HL-60/S4 (cell line): ENCODE measurements around the gene ZBED3.
"Not testable (repeated sequence)": the region's sequence is repeated elsewhere in the genome, so short reads cannot be mapped to it uniquely, and the experiment has no call there.

ENCODE experiments used
- in situ Hi-C: fragments of 300-500 bp; cut with MboI; formaldehyde crosslinking; loops from 2 replicates; pipeline ENCODE4 v1.14.3; 2022; ENCODE audit warnings: low sequenced_read_pairs

ZBED3 gene

GRCh38 chr5:77086689-77087483 lies at the start of gene ZBED3:
TSS of gene ZBED3 (minus strand) at chr5:77087285. CDS start at chr5:77077878, 9,407 bp downstream.
- in situ Hi-C loops: no loop called here

- in situ Hi-C loops: no loop called here
These were observed 46.1 kb upstream of the ZBED3 start for GRCh38 chr5:77133061-77133758.

- in situ Hi-C loops: no loop called here
These were observed 44.3 kb upstream of the ZBED3 start for GRCh38 chr5:77131361-77131760.

- in situ Hi-C loops: no loop called here
These were observed 42.4 kb upstream of the ZBED3 start for GRCh38 chr5:77129391-77129990.

- in situ Hi-C loops: no loop called here
These were observed 41.5 kb upstream of the ZBED3 start for GRCh38 chr5:77128411-77129061.

GRCh38 chr5:77123057-77123456 lies 36.0 kb upstream of the ZBED3 start:
- in situ Hi-C loops: no loop called here

GRCh38 chr5:77120706-77121105 lies 33.6 kb upstream of the ZBED3 start:
- in situ Hi-C loops: no loop called here

GRCh38 chr5:77120086-77120485 lies 33.0 kb upstream of the ZBED3 start:
- in situ Hi-C loops: no loop called here

- in situ Hi-C loops: no loop called here
These were observed 30.1 kb upstream of the ZBED3 start for GRCh38 chr5:77117161-77117560.

GRCh38 chr5:77107035-77107434 lies 19.9 kb upstream of the ZBED3 start:
- in situ Hi-C loops: not testable (repeated sequence)

- in situ Hi-C loops: no loop called here
These were observed 17.7 kb upstream of the ZBED3 start for GRCh38 chr5:77104813-77105212.

GRCh38 chr5:77103457-77103856 lies 16.4 kb upstream of the ZBED3 start:
- in situ Hi-C loops: no loop called here

GRCh38 chr5:77102549-77102948 lies 15.5 kb upstream of the ZBED3 start:
- in situ Hi-C loops: no loop called here

GRCh38 chr5:77101298-77101697 lies 14.2 kb upstream of the ZBED3 start:
- in situ Hi-C loops: no loop called here

- in situ Hi-C loops: no loop called here
These were observed 8.1 kb upstream of the ZBED3 start for GRCh38 chr5:77095189-77095588.

- in situ Hi-C loops: no loop called here
These were observed 588 bp upstream of the ZBED3 start for GRCh38 chr5:77087484-77088261.

- in situ Hi-C loops: no loop called here
These were observed 757 bp downstream of the ZBED3 start for GRCh38 chr5:77086368-77086688.

GRCh38 chr5:77083088-77083487 lies 4.0 kb downstream of the ZBED3 start:
- in situ Hi-C loops: no loop called here

- in situ Hi-C loops: no loop called here
These were observed 4.8 kb downstream of the ZBED3 start for GRCh38 chr5:77082280-77082679.

- in situ Hi-C loops: no loop called here
These were observed 6.2 kb downstream of the ZBED3 start for GRCh38 chr5:77080905-77081304.

- in situ Hi-C loops: not testable (repeated sequence)
These were observed 6.6 kb downstream of the ZBED3 start for GRCh38 chr5:77080479-77080878.
